ENCODE measurements around the gene UBXN11.
A peak's percentile ranks its signal among the peaks of the same experiment; 100 is the strongest.
"Not testable (repeated sequence)": the region's sequence is repeated elsewhere in the genome, so short reads cannot be mapped to it uniquely, and the experiment has no call there.

The UBXN11 gene

GRCh38 chr1:26336477-26337205 lies 30.2 kb upstream of the UBXN11 start:
- peak; percentile 92 for DNase-seq

- peak; percentile 18 for DNase-seq
Measured at GRCh38 chr1:26335774-26336476, 29.5 kb upstream of the UBXN11 start.

GRCh38 chr1:26333312-26333711 lies 26.9 kb upstream of the UBXN11 start:
- DNase-seq, result not testable (repeated sequence)

GRCh38 chr1:26330276-26330675 lies 23.8 kb upstream of the UBXN11 start:
- DNase-seq, result no peak

- not testable (repeated sequence) for DNase-seq
Measured at GRCh38 chr1:26329380-26329779, 22.9 kb upstream of the UBXN11 start.

GRCh38 chr1:26328597-26328996 lies 22.2 kb upstream of the UBXN11 start:
- no peak for DNase-seq

GRCh38 chr1:26327956-26328362 lies 21.5 kb upstream of the UBXN11 start:
- no peak for DNase-seq

- no peak for DNase-seq
Measured at GRCh38 chr1:26324550-26324949, 18.1 kb upstream of the UBXN11 start.

- no peak for DNase-seq
Measured at GRCh38 chr1:26323382-26323781, 16.9 kb upstream of the UBXN11 start.

GRCh38 chr1:26322042-26322331 lies 15.6 kb upstream of the UBXN11 start:
- DNase-seq, result no peak

GRCh38 chr1:26321315-26322041 lies 15.0 kb upstream of the UBXN11 start:
- peak; percentile 93 for DNase-seq

- DNase-seq, result no peak
Measured at GRCh38 chr1:26320896-26321295, 14.5 kb upstream of the UBXN11 start.

- peak; percentile 19 for DNase-seq
Measured at GRCh38 chr1:26318338-26319064, 12.1 kb upstream of the UBXN11 start.

GRCh38 chr1:26317612-26318337 lies 11.3 kb upstream of the UBXN11 start, which contains the start of gene CD52:
Gene CD52 (plus strand): TSS chr1:26317958. CDS start chr1:26318018, 60 bp downstream.
- peak; percentile 83 for DNase-seq

- DNase-seq, result no peak
Measured at GRCh38 chr1:26317146-26317545, 10.7 kb upstream of the UBXN11 start.

GRCh38 chr1:26315874-26316850 lies 9.7 kb upstream of the UBXN11 start:
- DNase-seq, result no peak

GRCh38 chr1:26314501-26314900 lies 8.1 kb upstream of the UBXN11 start:
- no peak for DNase-seq

GRCh38 chr1:26307966-26308899 lies 1.8 kb upstream of the UBXN11 start:
- not testable (repeated sequence) for DNase-seq

- peak; percentile 42 for DNase-seq
Measured at GRCh38 chr1:26307363-26307781, 936 bp upstream of the UBXN11 start.
